NCI-H1417 treated with DMSO at 0.1 percent for 48 hours (cell line): ENCODE results near the gene ASCC1.
"Not testable (repeated sequence)": the region's sequence is repeated elsewhere in the genome, so short reads cannot be mapped to it uniquely, and the experiment has no call there.

ENCODE experiments used
- DNase-seq: peaks from one replicate; lab custom pipeline; 2025; lab: John Stamatoyannopoulos, UW

ASCC1 gene

DNA sequence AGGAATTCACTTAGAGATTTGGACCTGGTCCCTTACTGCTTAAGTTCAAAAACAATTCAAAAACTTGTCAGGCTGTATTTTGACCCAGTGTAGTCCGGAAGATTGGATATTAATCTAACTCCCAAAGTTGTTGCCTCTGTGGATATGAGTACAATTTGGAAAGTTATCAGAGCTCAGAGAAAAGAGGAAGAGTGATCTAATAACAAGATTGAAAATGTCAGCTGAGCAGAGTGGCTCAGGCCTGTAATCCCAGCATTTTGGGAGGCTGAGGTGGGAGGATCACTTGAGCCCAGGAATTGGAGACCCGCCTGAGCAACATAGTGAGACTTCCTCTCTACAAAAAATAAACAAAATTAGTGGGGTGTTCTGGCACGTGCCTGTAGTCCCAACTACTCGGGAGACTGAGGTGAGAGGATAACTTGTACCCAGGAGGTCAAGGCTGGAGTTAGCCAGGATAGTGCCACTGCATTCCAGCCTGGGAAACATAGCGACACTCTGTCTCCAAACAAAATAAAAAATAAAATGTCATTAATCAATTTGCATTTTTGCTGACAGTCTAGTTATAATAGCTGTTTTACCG lies 3.2 kb upstream of the ASCC1 start:
- DNase-seq: no peak

DNA sequence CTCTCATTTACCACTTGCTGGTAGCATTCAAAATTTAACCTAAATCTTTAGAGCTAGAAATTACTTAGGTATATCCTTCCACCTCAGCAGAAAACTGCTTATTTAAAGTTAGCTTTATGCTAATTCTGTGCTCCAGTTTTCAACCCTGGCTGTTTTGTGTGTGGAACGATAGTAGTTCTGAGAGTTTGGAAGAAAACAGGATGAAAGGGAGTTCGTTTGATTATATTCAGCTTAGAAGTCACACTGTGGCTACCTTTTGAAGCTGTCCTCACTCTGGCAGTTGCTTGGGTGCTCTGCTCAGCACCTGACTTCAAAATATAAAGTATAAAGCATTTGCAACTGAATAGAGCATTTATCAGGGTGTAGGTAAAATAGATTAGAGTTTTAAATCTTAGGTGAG lies 2.6 kb upstream of the ASCC1 start:
- no peak for DNase-seq

DNA sequence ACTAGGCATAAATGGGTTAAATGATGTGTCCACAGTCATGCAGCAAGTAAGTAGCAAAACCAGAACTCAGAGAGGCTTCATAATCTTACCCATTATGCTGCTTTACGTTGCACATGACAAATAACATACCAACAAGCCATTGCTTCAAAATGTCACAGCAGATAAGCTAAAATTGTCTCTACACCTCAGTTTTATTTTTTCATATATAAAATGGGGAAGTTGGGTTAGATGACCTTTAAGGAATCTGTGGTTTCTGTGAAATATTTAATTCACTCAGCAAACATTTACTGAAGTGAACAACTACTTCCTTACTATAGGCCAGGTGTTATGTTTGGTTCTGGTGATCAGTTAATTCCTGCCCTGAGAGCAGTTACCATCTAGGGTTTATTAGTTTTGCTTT lies 2.2 kb upstream of the ASCC1 start:
- DNase-seq: no peak

DNA sequence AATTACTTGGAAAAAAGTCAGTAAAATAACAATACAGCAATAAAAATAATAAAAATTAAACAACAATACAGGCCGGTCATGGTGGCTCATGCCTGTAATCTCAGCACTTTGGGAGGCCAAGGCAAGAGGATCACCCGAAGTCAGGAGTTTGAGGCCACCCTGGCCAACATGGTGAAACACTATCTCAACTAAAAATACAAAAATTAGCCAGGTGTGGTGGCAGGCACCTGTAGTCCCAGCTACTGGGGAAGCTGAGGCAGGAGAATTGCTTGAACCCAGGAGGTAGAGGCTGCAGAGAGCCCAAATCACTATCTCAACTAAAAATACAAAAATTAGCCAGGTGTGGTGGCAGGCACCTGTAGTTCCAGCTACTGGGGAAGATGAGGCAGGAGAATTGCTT lies 4.2 kb downstream of the ASCC1 start:
- not testable (repeated sequence) for DNase-seq

DNA sequence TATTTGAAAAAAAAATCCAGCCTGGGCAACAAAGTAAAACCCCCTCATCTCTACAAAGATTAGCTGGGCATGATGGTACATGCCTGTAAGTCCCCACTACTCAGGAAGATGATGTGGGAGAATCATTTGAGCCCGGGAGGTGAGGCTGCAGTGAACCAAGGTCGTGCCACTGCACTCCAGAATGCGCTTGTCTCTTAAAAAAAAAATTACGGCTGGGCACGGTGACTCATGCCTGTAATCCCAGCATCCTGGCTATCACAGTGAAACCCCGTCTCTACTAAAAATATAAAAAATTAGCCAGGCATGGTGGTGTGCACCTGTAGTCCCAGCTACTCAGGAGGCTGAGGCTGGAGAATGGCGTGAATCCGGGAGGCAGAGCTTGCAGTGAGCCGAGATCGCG lies 4.7 kb downstream of the ASCC1 start:
- not testable (repeated sequence) for DNase-seq

DNA sequence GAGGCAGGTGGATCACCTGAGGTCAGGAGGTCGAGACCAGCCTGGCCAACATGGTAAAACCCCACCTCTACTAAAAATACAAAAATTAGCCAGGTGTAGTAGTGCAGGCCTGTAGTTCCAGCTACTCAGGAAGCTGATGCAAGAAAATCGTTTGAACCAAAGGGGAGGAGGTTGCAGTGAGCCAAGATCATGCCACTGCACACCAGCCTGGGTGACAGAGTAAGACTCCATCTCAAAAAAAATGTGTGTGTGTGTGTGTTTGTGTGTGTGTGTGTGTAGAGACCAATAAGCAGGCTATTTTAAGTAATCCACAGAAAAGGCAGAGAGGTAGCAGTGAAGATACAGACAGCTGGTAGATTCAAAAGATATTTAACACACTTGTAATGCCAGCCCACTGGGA lies 7.5 kb downstream of the ASCC1 start:
- not testable (repeated sequence) for DNase-seq

DNA sequence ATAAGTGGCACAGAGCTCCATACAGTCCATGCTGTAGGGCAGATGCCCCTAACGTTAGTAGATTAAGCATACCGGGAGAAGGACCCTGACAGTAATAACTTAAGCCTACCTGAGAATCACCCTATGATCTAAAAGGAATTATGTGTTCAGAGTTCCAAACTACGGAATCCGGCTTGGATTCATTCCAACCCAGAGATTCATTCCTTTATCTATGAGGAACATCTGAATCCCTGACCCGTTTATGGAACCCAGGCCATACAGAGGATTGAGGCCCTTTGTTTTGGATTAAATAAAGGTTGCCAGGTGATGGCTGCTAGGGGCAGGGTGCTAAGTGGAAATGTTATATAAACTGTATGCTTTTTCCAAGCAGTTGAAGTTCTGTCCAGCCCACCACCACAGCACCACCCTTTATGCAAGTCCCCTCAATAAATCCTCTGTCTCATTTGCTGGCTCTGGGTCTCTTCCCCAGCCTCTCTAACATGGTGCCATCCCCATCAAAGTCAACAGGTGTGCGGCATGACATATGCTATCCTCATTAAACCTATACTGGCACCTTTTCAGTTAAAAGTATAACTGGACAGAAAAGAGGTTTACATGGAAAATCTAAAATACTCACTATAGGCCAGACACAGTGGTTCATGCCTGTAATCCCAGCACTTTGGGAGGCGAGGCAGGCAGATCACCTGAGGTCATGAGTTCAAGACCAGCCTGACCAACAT lies 9.4 kb downstream of the ASCC1 start:
- DNase-seq: no peak

DNA sequence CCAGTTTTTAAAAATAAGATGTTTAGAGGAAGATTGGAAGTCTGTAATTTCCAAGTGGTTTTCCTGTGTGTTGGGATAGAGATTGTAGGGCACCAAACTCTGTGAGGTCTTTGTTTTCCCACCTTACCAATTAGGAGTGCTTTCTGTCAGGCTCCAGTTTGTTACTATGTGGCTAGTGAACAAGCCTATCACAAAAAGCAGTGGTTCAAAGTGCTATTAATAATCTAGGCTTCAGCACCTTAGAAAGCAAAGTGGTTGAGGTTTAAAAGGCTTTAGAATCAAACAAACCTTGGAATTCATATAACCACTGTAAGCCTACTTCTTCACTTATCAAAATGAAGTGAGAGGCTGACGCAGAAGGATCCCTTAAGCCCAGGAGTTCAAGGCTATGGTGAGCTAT lies 11.4 kb downstream of the ASCC1 start:
- no peak for DNase-seq

DNA sequence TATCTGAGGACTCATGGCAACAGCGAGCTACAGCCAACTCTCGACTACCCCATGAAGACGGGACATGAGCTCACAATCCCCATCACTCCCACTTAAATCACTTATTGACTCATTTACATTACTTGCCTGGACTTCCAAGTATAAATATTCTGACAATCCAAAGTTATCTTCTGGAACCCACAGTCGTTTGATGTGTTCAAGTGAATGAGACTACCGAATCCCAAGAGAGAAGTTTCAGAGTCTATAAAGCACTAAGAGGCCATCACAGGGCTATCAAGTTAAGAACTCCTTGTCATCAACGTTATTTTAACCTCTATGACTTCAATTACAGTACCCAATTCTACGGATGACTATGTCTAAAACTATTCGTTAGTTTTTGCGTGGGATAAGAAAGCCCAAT lies 11.8 kb downstream of the ASCC1 start:
- DNase-seq: no peak

DNA sequence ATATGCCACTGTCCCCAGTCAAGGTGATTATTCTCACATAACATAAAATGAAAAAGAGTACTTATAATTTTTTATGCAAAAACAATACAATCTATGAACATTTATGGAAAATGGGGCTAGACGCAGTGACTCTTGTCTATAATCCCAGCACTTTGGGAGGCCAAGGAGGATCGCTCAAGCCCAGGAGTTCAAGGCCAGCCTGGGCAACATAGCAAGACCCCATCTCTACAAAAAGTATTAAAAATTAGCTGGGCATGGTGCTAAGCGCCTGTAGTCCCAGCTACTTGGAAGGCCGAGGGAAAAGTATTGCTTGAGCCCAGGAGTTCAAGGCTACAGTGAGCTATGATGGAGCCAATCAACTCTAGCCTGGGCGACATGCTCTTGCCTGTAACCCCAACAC lies 14.8 kb downstream of the ASCC1 start:
- no peak for DNase-seq

DNA sequence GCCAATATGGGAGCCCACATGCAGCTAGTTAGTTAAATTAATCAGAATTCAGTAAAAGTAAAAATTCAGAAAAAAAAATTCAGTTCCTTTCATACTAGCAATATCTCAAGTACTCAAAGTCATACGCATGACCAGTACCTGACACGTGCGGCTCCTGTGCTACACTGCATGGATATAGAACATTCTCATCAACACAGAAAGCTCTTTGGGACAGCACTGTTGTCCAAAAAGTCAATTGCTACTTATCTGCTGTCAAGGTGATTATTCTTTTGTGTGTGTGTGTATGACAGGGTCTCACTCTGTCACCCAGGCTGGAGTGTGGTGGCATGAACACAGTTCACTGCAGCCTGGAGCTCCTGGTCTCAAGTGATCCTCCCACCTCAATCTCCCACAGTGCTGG lies 15.2 kb downstream of the ASCC1 start:
- DNase-seq: no peak

DNA sequence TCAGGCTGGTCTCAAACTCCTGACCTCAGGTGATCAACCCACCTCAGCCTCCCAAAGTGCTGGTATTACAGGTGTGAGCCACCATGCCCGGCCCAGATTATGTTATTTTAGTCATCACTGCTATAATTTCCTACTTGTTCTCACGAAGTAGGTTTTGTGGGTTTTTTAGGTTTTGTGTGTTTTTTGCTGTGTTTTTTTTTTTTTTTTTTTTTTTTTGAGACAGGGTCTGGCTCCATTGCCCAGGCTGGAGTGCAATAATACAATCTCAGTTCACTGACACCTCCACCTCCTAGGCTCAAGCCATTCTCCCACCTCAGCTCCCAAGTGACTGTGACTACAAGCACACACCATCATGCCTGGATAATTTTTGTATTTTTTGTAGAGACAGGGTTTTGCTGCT lies 21.1 kb downstream of the ASCC1 start:
- DNase-seq: no peak

DNA sequence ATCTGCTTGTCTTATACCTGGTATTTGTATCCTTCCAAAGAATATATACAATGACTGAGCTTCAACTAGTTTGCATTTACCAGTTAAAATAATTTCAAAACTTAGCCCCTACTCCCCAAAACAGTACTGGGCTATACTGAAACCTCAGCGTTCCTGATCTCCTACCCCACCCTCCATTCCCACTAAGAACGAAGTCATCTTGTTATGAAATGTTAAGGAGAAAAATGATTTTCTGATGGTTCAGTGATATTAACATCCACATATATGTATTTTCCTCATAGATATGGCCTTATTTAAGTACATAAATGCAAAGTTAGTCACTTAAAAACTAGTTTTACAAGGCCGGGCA lies 29.1 kb downstream of the ASCC1 start:
- DNase-seq: no peak

DNA sequence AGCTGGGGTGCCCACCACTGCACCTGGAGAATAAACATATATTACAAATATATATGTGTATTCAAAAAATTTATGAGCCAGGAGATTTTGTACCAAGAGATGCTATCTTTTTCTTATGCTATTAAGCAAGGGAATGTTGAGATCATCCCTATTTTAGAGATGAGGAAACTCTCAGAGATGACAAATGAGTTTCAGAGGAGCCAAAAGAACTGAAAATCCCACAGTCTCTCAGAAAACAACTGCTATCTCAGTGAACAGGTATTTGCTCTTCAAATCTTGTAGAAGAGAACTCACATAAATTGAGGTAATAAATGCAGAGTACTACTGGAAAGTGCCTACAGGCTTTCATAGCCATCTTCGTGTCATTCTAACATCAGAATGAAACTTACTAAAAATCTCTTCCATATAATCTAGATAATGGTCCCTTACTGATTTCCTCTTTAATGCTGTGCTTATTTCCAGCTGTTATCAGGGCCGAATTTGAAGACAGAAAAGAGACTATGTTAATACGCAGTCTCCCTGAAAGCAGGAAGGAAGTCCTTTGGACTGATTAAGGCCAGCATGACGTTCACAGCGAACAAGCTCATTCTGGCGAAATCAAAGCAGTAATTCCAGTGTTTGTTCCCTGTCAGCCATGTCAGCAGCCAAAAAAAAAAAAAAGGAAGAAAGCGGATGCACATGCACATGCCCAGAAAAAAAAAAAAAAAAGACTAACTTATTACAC lies 29.7 kb downstream of the ASCC1 start:
- no peak for DNase-seq

DNA sequence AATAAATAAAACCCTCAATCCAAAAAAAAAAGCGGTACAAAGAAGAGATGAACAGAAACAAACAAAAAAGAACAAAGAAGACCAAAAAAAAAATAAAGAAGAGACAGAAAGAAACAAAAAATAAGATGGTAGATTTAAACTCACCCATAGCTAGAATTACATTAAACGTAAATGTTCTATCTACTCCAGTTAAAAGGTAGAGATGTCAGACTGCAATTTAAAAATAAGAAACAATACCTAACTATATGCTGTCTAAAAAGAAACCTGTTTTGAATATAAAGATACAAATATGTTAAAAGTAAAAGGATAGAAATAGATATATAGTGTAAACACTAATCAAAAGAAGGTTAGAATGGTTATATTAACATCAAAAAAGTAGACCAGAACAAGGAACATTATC lies 31.9 kb downstream of the ASCC1 start:
- DNase-seq: no peak

DNA sequence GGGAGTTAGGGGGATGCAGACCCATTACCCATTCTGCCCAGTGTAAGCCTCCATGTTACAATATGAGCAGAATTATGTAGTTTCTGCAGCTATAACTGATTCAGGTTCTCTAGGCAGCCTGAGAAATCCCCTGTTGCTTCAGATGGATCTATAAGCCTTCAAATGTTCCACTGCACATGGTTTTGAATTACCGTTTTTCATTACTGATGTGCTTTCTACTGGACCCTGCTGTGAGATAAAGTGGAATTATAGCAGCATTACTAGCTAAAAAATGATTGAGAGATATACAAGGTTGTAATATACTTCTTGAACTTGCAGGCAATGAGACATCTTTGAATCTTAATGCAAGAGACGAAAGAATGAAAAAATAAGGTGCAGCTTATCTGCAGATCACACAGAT lies 38.6 kb downstream of the ASCC1 start:
- DNase-seq: no peak

DNA sequence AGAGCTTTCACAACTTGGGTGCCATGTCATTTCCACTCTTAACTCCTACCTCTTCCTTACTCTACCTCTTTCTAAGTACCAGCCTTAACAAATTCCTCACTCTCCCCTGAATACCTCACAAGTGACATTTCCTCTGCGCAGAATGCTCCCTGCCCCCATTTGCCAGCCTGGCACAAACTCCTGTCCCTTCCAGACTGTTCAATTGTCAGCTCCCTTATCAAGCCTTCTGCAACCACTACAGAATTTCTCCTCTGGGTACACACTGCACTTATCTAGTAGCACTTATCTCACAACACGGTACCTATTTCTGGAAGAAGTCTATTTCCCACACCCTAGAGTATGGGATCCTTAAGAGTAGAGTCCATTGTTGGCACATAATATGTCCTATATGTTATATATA lies 39.4 kb downstream of the ASCC1 start:
- no peak for DNase-seq

DNA sequence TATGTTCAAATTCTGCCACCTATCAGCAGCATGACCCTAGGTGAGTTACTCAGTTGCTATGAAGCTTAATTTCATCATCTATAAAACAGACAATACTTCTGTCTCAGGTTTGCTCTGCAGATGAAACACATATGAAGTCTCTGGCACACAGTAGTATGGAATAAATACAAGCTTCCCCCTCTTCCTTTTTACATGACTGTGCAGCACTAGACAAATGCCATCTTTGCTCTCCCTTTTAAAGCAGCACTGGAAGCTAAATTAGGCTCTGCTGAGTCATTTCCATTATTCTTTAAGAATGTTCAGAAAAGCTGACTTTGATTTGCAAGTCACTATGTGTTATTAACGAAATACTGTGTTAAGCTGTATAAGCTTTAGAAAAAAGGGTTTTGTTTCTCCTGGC lies 40.9 kb downstream of the ASCC1 start:
- no peak for DNase-seq

DNA sequence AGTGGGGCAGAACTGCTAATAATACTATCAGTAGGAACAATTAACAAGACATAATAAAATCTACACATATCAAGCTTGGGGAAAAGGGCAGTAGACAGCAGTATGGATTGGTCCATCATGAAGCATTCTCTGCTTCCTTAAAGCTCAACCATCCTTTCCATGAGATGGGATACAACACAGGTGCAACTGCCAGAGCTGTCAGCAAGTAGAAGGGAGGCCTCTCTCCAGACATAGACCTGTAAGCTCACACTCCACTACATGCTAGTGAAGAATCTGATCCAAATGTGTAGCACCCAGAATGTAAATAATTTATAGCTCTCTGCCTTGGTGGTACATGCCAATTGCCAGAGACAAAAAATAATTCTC lies 41.8 kb downstream of the ASCC1 start:
- no peak for DNase-seq

DNA sequence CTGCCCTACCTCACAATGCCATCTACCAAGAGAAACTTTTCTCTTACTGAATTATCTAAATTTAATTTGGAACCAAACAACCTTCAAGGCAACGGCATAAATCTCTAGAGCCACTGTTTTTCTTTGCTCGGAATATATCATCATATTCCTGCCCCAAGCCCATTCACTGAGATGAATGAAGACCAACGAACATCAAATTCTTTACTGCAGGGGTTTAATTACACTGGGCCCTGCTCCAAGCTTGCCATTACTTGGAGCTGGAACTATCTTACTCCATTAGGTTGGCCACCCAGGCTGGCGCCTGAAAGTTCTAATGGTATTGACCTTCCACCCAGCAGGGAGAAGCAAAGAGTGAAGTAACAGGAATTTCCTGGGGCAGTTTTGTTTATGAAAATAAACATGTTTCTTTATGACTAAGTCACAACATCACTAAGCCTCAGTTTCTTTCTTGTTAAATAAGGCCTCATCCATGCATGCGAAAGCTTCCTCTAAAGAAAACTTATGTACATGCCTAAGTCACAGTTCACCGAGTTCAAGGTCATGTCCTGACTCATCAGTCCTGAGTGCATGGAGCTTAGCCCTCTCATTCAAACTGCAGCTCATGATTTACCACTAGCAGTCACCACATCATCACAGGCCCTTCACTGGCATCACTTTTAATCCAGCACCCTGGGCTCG lies 42.3 kb downstream of the ASCC1 start:
- DNase-seq: no peak

DNA sequence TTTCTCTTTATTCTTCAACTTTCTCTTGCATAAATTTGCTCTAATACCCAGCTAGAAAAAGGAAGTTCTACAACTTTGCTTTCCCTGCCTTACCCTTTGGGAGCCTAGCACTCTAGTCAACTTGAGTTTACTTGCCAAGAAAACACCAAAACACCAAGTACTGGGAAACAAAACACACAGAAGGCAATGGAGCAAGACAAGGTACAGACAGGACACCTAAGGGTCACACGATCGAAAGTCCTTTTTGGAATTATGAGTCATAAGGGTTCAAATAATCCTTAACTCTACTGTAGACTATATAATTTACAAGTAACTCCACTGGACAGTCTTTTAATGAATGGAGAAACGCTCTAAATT lies 42.8 kb downstream of the ASCC1 start:
- DNase-seq: no peak

DNA sequence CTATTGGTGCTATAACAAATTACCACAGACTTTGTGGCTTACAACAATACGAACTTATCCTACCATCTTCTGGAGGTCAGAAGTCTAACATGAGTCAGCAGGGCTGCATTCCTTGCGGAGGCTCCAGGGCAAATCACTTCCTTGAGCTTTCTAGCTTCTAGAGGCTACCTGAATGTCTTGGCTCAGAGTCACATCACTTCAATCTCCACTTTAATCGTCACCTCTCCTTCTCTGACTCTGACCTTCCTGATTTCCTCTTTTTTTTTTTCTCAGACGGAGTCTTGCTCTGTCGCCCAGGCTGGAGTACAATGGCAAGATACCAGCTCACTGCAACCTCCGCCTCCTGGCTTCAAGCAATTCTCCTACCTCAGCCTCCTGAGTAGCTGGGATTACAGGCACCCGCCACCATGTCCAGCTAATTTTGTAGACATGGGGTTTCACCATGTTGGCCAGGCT lies 44.9 kb downstream of the ASCC1 start:
- no peak for DNase-seq

DNA sequence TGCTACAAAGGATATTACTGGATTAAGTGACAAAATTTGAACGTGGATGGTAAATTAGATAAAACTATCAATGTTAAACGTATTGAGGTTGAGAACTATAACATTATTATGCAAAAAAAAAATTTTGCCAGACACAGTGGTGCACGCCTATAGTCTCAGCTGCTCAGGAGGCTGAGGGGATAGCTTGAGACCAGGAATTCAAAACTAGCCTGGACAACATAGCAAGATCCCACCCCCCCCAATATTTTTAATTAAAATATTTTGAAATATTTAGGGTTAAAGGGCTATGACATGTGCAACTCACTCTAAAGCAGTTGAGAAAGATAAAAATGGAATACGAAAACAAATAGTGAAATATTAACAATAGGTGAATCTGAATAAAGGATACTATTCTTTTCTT lies 45.3 kb downstream of the ASCC1 start:
- no peak for DNase-seq
